Lower leg skin (tissue), 3 donors: ENCODE measurements around the gene POFUT2.

Source experiments
- POLR2A ChIP-seq, 2 donors: fragments of 450-650 bp; IDR thresholded peaks; one replicate each; pipeline ENCODE4 v1.6.1; 2016 to 2017; ENCODE audit warnings: antibody characterized with exemption in 2 of 2, mild to moderate bottlenecking in 1 of 2, moderate library complexity in 1 of 2
- TF ChIP-seq, protein P1 (sequence below), 3 donors: fragments of 450-650 bp; IDR thresholded peaks; one replicate each; pipeline ENCODE4 v1.5.1; 2016; ENCODE audit warnings: antibody characterized with exemption in 3 of 3, mild to moderate bottlenecking in 3 of 3, moderate library complexity in 2 of 3

DNA sequence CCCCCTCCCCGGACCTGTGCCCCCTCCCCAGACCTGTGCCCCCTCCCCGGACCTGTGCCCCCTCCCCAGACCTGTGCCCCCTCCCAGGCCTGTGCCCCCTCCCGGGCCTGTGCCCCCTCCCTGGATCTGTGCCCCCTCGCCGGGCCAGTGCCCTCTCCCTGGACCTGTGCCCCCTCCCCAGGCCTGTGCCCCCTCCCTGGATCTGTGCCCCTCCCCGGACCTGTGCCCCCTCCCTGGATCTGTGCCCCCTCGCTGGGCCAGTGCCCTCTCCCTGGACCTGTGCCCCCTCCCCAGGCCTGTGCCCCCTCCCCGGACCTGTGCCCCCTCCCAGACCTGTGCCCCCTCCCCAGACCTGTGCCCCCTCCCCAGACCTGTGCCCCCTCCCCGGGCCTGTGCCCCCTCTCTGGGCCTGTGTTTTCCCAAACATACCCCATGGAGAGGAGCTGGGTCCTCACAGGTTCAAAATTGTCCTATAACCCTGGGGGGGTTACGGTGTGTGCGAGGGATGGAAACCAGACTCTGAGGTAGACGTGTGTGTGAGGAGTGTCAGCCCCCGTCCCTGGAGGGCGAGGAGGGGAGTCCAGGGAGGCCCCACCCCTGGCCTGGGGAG is 47.6 kb upstream of the POFUT2 start:
- TF ChIP-seq, protein P1, sequence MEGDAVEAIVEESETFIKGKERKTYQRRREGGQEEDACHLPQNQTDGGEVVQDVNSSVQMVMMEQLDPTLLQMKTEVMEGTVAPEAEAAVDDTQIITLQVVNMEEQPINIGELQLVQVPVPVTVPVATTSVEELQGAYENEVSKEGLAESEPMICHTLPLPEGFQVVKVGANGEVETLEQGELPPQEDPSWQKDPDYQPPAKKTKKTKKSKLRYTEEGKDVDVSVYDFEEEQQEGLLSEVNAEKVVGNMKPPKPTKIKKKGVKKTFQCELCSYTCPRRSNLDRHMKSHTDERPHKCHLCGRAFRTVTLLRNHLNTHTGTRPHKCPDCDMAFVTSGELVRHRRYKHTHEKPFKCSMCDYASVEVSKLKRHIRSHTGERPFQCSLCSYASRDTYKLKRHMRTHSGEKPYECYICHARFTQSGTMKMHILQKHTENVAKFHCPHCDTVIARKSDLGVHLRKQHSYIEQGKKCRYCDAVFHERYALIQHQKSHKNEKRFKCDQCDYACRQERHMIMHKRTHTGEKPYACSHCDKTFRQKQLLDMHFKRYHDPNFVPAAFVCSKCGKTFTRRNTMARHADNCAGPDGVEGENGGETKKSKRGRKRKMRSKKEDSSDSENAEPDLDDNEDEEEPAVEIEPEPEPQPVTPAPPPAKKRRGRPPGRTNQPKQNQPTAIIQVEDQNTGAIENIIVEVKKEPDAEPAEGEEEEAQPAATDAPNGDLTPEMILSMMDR (IDR thresholded peaks at IDR 0.05) = no peak
- no peak for TF ChIP-seq POLR2A (IDR thresholded peaks at IDR 0.05)
